Tongue (tissue), 2 donors: ENCODE measurements around the gene PVR. TPM values are rescaled to one million over a fixed set of nuclear protein-coding genes. Genes with fewer than 3 reads are reported as not detected.
"Not testable (repeated sequence)": the region's sequence is repeated elsewhere in the genome, so short reads cannot be mapped to it uniquely, and the experiment has no call there.

Experiments used
- DNase-seq: peaks from one replicate; pipeline ENCODE4 v3.0.0-alpha.2; 2015
- total RNA-seq: library from RNA; depleted of rRNA; stranded (reverse); fragments of >200 nt; gene quantifications from one replicate; pipeline ENCODE4 v1.2.3, GENCODE V29; 2014

Gene PVR
- total RNA-seq, 1 donor from 2014 or later = 69.0 TPM

DNA sequence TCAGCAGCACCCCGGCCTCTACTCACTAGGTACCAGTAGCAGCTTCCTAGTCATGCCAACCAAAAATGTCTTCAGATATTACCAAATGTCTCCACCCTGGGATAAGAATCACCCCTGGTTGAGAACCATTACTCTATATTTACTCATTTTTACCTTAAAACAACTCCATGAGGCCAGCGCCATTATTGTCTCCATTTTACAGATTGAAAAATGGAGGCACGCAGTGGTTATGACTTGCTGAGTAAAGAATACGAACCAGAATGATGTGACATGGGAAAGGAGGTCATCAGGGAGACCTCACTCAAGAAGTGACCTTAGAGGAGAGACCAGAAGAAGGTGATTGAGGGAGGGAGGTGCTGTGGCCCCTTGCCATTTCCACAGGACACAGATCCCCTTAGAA lies 29.8 kb downstream of the PVR start:
- no peak for DNase-seq

DNA sequence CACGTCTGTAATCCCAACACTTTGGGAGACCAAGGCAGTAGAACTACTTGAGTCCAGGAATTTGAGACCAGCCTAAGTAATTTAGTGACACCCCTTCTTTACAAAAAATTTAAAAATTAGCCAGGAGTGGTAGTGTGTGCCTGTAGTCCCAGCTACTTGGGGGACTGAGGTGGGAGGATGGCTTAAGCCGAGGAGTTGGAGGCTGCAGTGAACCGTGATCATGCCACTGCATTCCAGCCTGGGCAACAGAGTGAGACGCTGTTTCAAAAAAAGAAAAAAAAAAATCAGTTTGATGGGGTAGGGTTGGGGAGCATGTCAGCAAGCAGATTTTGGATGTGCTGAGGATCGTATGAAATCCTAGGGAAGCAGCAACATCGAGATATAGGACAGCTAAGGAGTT lies 31.8 kb downstream of the PVR start:
- no peak for DNase-seq

DNA sequence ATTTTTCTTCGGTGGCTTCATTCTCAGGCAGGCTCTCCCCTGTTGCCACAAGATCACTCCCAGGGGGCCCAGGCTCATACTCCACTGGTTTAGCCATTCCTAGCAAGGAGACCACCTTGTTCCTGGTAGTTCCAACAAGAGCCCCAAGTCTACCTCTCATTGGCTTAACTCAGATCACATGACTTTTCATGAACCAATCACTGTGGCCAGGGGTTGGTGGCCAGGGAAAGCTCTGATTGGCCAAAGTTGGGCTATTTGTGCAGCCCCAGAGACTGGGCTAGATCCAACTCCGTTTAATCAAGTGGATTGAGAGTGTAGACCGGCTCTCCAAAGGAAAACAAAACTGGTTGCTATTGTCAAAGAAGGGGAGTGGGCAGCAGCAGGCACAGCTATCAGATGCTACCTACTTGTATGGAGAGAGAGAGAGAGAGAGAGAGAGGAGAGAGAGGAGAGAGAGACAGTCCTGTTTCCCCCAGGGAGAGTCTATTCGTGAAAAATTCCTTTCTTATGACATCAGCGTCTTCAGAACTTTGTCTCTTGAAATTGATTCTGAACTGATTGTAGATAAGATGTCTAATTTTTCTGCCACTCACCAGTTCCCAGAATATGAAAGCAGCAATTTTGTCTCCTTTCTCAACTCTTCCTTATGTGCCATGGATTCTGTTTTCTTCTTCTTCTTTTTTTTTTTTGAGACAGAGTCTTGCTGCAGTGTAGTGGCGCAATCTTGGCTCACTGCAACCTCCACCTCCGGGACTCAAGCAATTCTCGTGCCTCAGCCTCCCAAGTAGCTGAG lies 33.5 kb downstream of the PVR start:
- DNase-seq = no peak

DNA sequence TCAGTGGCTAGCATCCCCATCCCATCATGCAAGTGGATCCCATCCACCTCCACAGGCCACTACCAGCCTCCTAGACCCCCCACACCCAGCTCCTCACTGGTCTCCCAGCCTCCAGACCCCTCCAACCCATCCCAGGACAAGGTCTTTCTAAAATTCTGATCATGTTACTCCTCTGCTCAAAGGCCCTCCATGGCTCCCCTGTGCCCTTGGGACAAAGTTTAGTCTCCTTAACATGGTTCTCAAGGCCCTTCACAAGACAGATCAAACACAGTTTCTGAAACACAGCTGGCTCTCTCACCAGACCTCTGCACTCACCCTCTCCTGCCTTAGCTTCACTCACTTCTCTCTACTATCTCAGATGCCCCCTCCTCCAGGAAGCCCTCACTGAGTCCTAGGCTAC lies 36.8 kb downstream of the PVR start:
- DNase-seq = no peak

DNA sequence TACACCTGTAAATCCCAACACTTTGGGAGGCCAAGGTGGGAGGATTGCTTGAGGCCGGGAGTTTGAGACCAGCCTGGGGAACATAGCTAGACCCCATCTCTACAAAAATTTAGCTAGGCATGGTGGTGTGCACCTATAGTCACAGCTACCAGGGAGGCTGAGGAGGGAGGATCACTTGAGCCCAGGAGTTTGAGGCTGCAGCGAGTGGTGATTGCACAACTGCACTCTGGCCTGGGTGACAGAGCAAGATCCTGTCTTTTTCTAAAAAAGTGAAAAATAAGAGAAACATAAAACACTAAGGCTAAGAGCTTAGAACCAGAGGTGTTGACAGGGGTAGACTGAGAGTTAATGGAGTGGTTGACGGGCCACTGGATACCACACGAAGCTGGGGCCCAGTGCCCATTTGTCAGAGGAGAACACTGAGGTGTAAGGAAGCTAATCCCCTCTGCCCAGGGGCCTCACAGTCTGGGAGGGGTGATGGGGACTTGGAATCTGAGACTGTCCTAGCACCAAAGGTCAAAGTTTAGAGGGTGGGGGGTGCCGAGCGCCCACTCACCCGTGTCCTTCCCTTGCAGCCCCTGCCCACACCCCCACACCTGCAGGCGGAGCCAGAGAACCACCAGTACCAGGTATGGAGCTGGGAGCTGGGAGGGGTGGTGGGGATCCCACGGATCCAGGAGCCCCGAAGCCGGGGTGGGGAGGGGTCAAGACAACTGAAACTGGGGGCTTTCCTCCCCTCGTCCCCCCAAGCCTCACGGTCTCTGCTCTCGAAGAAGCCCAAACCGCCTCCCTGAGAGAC lies 38.5 kb downstream of the PVR start:
- DNase-seq = no peak

DNA sequence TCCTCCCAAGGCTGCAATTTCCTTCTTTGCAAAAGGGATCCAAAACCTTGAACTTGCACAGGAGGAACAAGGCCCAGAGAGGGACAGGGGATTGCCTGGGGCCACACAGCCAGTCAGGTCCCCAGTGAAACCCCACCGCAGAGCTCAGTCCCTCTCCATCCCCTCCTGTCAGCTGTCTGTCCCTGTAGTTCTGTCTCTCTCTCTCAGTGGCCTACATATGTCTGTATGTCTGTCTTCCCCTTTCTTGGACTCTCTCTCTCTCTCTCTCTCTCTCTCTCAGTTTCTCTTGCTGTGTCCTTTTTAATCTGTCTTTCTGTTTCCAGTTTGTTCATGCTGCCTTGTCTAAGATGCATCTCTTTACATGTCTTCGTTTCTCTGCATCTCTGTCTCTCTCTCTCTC lies 39.1 kb downstream of the PVR start:
- no peak for DNase-seq

DNA sequence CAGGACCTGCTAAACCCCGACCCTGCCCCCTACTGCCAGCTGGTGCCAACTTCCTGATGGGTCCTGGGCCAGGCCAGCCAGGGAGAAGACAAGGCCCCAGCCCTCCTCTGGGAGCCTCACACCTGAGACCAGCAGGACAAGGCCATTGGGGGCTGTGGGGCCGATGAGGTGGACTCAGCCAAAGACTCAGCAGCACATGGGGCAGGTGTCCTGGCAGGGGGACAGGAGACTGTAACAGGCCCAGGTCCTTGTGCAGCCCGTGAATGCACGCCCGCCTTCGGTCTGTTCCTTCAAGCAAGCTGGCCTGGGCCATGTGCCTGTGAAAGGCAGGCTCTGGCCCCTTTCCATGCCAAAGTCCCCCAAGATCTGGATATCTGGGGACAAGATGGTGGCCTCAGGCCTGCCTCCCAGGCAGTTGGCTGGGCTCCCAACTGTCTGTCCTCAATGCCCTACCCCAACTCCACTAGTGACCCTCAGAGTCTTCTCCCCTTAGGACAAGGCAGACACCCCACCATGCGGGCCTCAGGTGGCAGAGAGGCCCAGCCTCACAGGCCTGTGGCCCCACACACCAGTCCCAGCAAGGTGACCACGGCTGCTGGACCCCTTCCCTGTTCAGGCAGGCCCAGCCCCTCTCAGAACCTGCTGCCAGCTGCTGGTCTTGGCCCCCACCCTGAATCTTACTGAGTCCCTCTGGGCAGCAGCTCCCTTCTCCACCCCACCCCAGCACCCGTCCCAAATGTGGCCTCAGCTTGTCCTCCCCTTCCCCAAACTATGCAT lies 39.9 kb downstream of the PVR start:
- DNase-seq = no peak

DNA sequence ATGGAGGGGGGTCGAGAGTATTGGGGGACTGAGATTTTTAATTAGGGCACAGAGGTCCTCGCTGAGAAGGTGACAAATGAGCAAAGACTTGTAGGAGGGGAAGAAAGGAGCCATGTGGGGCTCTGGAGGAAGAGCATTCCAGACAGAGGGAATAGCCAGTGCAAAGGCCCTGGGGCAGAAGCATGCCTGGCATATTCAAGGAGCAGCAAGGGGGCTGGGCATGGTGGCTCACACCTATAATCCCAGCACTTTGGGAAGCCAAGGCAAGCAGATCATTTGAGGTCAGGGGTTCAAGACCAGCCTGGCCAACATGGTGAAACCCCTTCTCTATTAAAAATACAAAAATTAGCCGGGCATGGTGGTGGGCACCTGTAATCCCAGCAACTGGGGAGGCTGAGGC lies 40.7 kb downstream of the PVR start:
- not testable (repeated sequence) for DNase-seq

DNA sequence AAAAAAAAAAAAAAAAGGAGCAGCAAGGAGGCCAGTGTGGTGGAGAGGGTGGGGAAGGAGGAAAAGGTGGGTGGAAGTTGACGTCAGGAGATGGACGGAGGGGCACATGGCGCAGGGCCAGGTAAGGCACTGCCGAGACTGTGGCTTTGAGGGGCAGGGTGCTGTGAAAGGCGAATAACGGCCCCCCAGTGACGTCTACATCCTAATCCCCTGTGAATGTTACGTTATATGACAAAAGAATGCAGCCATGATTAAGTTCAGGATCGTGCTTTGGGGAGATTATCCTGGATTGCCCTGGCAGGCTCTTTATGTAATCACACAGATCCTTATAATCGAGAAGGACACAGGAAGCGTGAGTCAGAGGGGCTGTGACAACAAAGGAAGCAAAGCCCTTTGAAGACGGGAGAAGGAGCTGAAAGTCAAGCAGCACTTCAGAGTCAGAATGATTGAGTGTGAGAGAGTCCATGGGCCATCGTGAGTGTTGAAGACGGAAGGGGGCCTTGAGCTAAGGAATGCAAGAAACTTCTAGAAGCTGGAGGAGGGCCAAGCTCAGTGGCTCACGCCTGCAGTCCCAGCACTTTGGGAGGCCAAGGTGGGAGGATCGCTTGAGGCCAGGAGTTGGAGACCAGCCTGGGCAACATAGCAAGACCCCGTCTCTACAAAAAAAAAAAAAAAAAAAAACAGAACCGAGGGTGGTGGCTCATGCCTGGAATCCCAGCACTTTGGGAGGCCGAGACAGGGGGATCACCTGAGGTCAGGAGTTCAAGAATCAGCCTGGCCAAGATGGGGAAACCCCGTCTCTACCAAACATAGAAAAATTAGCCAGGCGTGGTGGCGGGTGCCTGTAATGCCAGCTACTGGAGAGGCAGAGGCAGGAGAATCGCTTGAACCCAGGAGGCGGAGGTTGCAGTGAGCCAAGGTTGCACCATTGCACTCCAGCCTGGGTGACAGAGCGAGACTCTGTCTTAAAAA lies 41.5 kb downstream of the PVR start:
- peak; percentile 46 for DNase-seq

DNA sequence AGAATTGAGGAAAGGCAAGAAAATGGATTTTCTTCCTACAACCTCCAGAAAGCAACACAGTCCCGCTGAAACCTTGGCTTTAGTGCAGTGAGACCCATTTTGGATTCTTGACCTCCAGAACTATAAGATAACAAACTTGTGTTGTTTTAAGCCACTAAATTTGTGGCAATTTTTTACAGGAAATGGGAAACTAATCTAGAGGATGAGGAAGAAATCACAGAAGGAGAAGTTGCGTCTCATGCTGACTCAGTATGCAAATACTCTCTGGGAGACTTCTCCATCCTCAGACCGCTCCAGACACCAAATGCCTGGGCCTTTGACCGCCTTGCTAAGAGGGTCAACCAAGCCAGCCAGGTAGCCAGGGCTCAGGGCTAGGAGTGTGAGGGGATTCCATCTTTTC lies 42.2 kb downstream of the PVR start:
- no peak for DNase-seq

DNA sequence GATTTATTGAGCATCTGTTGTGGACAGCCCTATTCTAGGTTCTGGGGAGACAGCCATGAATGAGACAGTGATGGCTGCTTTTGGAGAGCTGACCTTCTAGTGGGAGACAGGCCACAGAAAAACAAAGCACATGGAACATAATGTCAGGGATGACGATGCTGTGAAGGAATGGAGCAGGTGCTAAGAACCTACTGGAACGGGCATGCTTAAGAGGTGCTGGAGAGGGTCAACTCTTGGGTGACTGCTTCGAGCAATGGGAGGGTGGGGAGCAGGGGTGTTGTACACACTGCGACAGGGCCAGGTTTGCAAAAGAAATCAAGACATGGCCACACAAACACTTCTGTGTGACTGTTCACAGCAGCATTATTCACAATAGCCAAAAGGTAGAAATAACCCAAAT lies 43.2 kb downstream of the PVR start:
- DNase-seq = no peak

DNA sequence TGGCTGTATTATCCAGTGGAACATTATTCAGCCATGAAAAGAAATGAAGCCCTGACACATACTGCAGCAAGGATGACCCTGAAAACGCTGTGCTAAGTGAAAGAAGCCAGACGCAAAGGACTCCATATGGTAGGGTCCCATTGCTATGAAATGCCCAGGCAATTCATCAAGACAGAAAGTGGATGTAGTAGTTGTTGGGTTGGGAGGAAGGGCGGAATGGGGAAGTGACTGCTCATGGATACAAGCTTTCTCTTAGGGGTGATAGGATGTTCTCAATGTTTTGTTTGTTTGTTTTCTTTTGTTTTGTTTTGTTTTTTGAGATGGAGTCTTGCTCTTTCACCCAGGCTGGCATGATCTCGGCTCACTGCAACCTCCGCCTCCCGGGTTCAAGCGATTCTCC lies 44.2 kb downstream of the PVR start:
- no peak for DNase-seq

DNA sequence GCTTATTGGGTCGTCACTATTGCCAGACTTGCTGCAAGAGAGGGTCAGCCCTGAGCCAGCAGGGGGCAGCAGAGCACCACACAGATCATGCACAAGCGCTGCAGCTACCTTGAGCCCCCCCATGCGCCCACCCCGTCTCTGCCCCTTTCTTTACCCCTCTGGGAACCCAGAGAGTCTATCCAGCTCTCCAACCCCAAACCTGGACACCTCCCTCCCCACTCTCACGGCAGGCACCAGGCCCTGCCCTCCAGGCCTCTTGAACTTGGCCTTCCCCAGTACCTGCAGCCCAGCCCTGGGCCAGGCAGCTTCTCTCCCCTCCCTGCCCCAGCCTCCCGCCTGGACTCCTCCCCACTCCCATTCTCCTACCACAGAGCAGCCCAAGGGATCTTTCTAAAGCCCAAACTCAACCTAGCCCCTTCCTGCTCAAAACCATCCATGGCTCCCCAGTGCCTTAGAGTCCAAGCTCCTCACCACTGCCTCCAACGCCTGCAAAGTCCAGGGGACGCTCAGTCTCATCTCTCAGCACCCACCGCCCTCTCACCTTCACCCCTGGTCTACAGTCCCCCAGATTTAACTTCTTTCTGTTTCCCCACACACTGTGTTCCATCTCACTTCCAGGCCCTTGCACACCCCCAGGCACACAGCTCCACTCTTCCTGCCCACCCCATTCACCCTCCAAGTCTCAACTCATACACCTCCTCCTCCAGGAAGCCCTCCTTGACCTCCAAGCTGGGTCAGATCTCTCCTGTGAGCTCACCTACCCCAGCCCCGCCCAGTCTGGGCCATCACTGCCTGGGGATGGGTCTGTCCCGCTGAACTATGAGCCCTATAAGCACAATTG lies 45.8 kb downstream of the PVR start:
- peak; percentile 86 for DNase-seq

DNA sequence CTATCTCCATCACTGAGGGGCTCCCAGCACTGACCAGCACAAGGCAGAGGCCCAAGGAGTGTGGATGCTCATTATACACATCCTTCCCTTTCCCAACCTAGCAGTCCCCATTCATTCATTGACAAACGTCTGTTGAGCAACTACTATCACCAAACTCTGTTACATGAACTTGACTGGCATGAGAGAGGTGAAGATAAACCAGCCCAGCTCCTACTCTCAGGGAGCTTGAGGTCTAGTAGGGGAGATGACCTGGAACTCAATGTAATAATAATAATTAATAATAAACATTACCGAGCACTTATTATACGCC lies 46.4 kb downstream of the PVR start:
- no peak for DNase-seq

DNA sequence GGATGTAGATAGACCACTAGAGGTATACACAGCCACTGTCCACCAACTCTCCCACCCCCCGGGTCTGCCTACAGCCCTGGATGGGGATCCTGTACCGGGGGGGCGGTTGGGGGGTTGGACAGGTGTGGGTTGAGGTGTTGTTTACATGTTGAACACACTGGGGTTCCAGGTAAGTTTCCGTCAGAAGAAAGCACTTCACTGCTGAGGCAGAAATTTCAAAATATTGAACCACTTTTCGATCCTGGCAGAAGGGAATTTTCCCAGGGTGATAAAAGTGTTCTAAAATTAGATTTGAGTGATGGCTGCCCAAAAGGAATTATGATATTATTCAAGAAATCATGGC lies 48.6 kb downstream of the PVR start:
- no peak for DNase-seq

DNA sequence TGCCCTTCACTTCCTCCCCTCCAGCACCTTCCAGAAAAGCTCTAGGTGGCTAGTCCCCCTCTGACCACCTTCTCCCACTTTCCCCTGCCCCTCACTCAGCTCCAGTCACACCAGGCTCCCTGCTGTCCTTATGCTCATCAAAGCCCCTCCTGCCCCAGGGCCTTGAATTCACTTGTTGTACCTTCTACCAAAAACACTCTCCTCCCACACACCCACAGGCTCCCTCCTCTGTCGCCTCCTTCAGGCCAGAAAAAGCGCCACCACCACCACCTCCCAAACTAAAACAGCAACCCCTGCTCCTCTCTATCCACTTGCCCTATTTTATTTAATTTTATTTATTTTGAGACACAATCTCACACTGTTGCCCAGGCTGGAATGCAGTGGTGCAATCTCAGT lies 50.5 kb downstream of the PVR start:
- DNase-seq = no peak

DNA sequence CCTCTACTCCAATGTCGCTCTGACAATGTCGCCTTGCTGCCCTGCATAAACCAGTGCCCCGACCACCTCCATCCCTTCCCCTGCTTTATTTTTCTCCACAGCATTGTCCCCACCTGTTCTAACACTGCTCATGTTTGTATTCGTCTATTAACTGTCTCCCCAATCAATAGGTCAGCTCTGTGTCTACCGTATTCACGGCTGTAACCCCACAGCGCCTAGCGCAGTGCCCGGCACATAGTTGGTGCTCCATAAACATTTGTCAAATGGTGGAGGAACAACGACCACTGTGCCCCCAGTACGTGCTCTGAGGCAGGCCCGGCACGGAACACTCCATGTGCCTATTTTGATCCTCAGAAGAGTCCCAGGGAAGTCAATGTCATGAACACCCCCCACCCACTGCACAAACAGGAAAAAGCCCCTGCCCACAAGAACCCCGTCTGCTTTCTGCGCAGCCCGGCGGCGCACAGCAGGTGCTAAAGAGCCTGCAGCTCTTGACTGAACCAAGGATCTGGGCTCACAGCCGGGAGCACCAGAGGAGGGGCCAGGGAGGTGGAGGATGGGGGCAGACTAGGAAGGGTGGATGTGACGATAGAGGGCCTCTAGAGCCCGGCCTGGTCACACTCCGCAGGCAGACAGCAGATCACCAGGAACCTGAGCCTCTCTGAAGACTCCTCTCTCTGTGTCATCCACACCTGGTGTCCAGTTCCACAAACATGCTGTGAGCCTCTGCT lies 53.4 kb downstream of the PVR start:
- DNase-seq = peak; percentile 37

DNA sequence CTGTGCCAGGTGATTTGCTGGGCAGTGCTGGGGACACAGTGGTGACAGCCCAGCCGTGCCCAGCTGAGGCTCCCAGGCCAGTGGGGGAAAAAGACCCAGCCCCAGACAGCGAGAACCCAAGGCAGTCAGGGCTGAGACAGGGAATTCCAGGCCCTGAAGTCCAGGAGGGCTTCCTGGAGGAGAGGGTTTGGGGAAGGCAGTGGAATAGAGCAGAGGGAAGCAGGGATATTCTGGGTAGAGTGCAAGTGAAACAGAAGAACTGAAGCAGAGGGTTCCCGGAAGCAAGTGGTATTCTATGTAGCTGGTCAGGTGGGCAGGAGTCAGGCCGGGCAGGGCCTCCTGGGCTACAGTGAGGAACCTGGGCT lies 53.9 kb downstream of the PVR start:
- DNase-seq = no peak

DNA sequence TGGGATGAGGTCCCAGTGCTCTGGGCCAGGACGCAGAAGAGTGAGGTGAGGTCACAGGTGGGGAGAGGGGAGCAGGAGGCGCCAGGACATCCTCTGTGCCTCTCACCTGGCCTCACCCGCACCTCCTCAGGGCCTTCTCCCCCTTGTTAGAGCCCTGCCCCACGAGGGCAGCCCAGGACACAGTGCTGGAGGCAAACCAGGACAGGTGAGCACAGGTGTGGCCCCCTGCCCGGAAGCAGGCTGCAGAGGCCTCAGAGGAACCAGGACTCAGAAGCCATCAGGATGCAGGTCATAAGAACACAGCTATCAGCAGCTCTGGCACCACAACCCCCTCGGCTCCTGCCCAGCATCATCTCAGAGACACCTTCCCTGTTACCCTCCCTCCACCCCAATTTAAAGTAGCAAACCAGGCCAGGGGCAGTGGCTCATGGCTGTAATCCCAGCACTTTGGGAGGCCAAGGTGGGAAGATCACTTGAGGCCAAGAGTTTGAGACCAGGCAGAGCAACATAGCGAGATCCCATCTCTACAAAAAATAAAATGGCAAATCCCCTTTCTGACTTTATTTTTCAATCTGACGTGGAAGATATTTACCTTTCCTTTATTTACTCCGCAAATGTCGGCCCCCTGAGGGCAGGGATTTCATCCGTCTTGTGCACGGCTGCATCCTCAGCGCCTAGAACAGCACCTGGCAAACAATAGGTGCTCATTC lies 54.9 kb downstream of the PVR start, which contains the start of gene CEACAM16:
Gene CEACAM16, plus strand, starts transcription at position 660 of the 710 bp plus-strand sequence. CDS start 2,306 bp downstream, outside the sequence.
- DNase-seq = no peak

DNA sequence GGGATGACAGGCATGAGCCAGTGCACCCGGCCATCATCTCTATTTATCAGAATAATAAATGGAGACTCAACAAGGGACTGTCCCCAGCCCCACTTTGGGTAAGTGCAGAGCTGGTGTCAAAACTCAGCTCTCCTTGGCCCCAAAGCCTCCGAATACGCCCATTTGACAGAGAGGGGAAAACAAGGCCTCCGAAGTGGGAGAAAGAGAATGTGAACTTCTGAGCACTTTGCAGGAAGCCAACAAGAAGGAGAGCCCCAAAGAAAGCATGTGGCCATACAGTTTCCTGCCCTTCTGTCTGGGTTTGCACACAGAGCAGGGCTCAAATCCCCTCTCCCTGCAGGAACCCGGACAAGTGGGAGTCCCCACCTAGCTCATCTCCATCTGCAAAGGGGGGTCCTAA lies 56.8 kb downstream of the PVR start:
- DNase-seq = no peak
